H9 (cell line): ENCODE measurements around the gene MTLN. TPM values are rescaled to one million over a fixed set of nuclear protein-coding genes. Genes with fewer than 3 reads are reported as not detected.
"Not testable (repeated sequence)": the region's sequence is repeated elsewhere in the genome, so short reads cannot be mapped to it uniquely, and the experiment has no call there.

ENCODE experiments used
- DNase-seq: peaks from one replicate; pipeline ENCODE4 v3.0.0-alpha.2; 2017
- H2AFZ ChIP-seq: one replicate; pipeline ENCODE4 v1.6.1; 2013; ENCODE audit warnings: mild to moderate bottlenecking, low read length, control low read depth, moderate library complexity
- H2AK5ac ChIP-seq: 2 replicates; pipeline ENCODE4 v1.6.1; 2013; ENCODE audit warnings: low read length, control low read depth, mixed read lengths; ENCODE audit not compliant: insufficient read length
- H2BK120ac ChIP-seq: one replicate; pipeline ENCODE4 v1.6.1; 2013; ENCODE audit warnings: low read depth, mild to moderate bottlenecking, low read length, control low read depth, inconsistent platforms; ENCODE audit not compliant: poor library complexity, severe bottlenecking
- H2BK12ac ChIP-seq: 2 replicates; pipeline ENCODE4 v1.6.1; 2013; ENCODE audit warnings: low read length, control low read depth, mixed read lengths, low read depth; ENCODE audit not compliant: insufficient read length
- H2BK15ac ChIP-seq: 2 replicates; pipeline ENCODE4 v1.6.1; 2013; ENCODE audit warnings: low read depth, low read length, control low read depth
- H2BK20ac ChIP-seq: one replicate; pipeline ENCODE4 v1.6.1; 2013; ENCODE audit warnings: low read depth, mild to moderate bottlenecking, low read length, control low read depth, inconsistent platforms; ENCODE audit not compliant: poor library complexity, severe bottlenecking
- H2BK5ac ChIP-seq: 2 replicates; pipeline ENCODE4 v1.6.1; 2013; ENCODE audit warnings: low read length, control low read depth, mixed read lengths; ENCODE audit not compliant: insufficient read length
- H3K14ac ChIP-seq: 2 replicates; pipeline ENCODE4 v1.6.1; 2013; ENCODE audit warnings: low read length, control low read depth; ENCODE audit not compliant: insufficient read depth
- H3K18ac ChIP-seq: 2 replicates; pipeline ENCODE4 v1.6.1; 2013; ENCODE audit warnings: low read depth, mild to moderate bottlenecking, mixed read lengths, low read length, control low read depth; ENCODE audit not compliant: insufficient read length
- H3K23ac ChIP-seq: 2 replicates; pipeline ENCODE4 v1.6.1; 2013; ENCODE audit warnings: low read length, control low read depth, mixed read lengths, low read depth; ENCODE audit not compliant: insufficient read length
- H3K23me2 ChIP-seq: 2 replicates; pipeline ENCODE4 v1.6.1; 2013; ENCODE audit warnings: low read depth, mild to moderate bottlenecking, mixed read lengths, low read length, control low read depth; ENCODE audit not compliant: insufficient read length, poor library complexity, severe bottlenecking
- H3K27ac ChIP-seq: 2 replicates; pipeline ENCODE4 v1.5.1; 2013; ENCODE audit warnings: low read length, control low read depth, mixed read lengths, low read depth; ENCODE audit not compliant: insufficient read length
- H3K27me3 ChIP-seq: 2 replicates; pipeline ENCODE4 v1.6.1; 2013; ENCODE audit warnings: low read length, control low read depth, inconsistent platforms; ENCODE audit not compliant: insufficient read depth
- H3K4ac ChIP-seq: 2 replicates; pipeline ENCODE4 v1.6.1; 2013; ENCODE audit warnings: low read depth, mild to moderate bottlenecking, control low read depth, inconsistent platforms, low read length, moderate library complexity
- H3K4me1 ChIP-seq: 2 replicates; pipeline ENCODE4 v1.6.1; 2013; ENCODE audit warnings: low read length, control low read depth, inconsistent platforms; ENCODE audit not compliant: insufficient read depth
- H3K4me2 ChIP-seq: 2 replicates; pipeline ENCODE4 v1.6.1; 2013; ENCODE audit warnings: low read length, control low read depth, mixed read lengths; ENCODE audit not compliant: insufficient read length, insufficient read depth
- H3K56ac ChIP-seq: 2 replicates; pipeline ENCODE4 v1.6.1; 2013; ENCODE audit warnings: low read depth, mild to moderate bottlenecking, mixed read lengths, low read length, control low read depth; ENCODE audit not compliant: insufficient read length
- H3K79me1 ChIP-seq: 2 replicates; pipeline ENCODE4 v1.6.1; 2013; ENCODE audit warnings: low read depth, mild to moderate bottlenecking, moderate library complexity, low read length, control low read depth, inconsistent platforms; ENCODE audit not compliant: insufficient read depth, poor library complexity, severe bottlenecking
- H3K79me2 ChIP-seq: 2 replicates; pipeline ENCODE4 v1.6.1; 2013; ENCODE audit warnings: low read length, control low read depth, inconsistent platforms; ENCODE audit not compliant: insufficient read depth
- H3K9ac ChIP-seq: 2 replicates; pipeline ENCODE4 v1.6.1; 2013; ENCODE audit warnings: low read length, control low read depth, mixed read lengths; ENCODE audit not compliant: insufficient read length; ENCODE audit errors: extremely low read depth
- H3K9me3 ChIP-seq: one replicate; pipeline ENCODE4 v1.6.1; 2013; ENCODE audit warnings: low read depth, low read length, inconsistent platforms; ENCODE audit not compliant: control insufficient read depth
- H3T11ph ChIP-seq: one replicate; pipeline ENCODE4 v1.6.1; 2013; ENCODE audit warnings: mild to moderate bottlenecking, low read length, control low read depth, inconsistent platforms
- H4K20me1 ChIP-seq: one replicate; pipeline ENCODE4 v1.6.1; 2013; ENCODE audit not compliant: control insufficient read depth, insufficient read length, insufficient read depth
- H4K5ac ChIP-seq: 2 replicates; pipeline ENCODE4 v1.6.1; 2013; ENCODE audit warnings: low read depth, mild to moderate bottlenecking, mixed read lengths, low read length, control low read depth; ENCODE audit not compliant: insufficient read length
- H4K8ac ChIP-seq: replicated peaks from 2 replicates; pipeline ENCODE4 v1.6.1; 2013; ENCODE audit warnings: low read length, control low read depth, mixed read lengths, low read depth; ENCODE audit not compliant: insufficient read length
- H4K91ac ChIP-seq: 2 replicates; pipeline ENCODE4 v1.6.1; 2013; ENCODE audit warnings: low read depth, mild to moderate bottlenecking, moderate library complexity, mixed read lengths, low read length, control low read depth; ENCODE audit not compliant: insufficient read length
- H3K27ac Mint-ChIP-seq, 3 experiments: 2 replicates in 2 of 3; 3 replicates in 1 of 3; pipeline ENCODE4 v1.8.0; 2020 to 2021; ENCODE audit warnings: mixed read lengths in 3 of 3, mild to moderate bottlenecking in 1 of 3, moderate library complexity in 1 of 3
- H3K27me3 Mint-ChIP-seq: 2 replicates; pipeline ENCODE4 v1.8.0; 2021; ENCODE audit warnings: low read depth, mild to moderate bottlenecking, moderate library complexity, mixed read lengths
- H3K36me3 Mint-ChIP-seq, 3 experiments: 2 replicates in 2 of 3; 3 replicates in 1 of 3; pipeline ENCODE4 v1.8.0; 2020 to 2021; ENCODE audit warnings: low read depth in 3 of 3, mixed read lengths in 3 of 3; ENCODE audit not compliant: insufficient read depth in 1 of 3
- H3K4me1 Mint-ChIP-seq, 2 experiments: 2 replicates each; pipeline ENCODE4 v1.8.0; 2020; ENCODE audit warnings: mixed read lengths in 2 of 2
- H3K4me3 Mint-ChIP-seq, 2 experiments: 2 replicates in 1 of 2; 3 replicates in 1 of 2; pipeline ENCODE4 v1.8.0; 2020 to 2021; ENCODE audit warnings: mild to moderate bottlenecking in 2 of 2, mixed read lengths in 2 of 2, moderate library complexity in 1 of 2
- H3K9me3 Mint-ChIP-seq, 2 experiments: 2 replicates in 1 of 2; 3 replicates in 1 of 2; pipeline ENCODE4 v1.8.0; 2020; ENCODE audit warnings: mild to moderate bottlenecking in 2 of 2, mixed read lengths in 2 of 2, moderate library complexity in 1 of 2
- CTCF ChIP-seq: fragments of 200-600 bp; sonication (generic); conservative IDR thresholded peaks from 3 replicates; pipeline ENCODE4 v1.8.0; 2021; ENCODE audit warnings: antibody characterized with exemption, mild to moderate bottlenecking
- WGBS: extraction: QIAGEN DNeasy Blood & Tissue Kit; methylation state at CpG from one replicate; pipeline ENCODE4 v1.1.7; 2013; ENCODE audit warnings: missing lambda C conversion rate, low lambda C conversion rate, mixed read lengths; ENCODE audit not compliant: insufficient read length; ENCODE audit errors: extremely low coverage; 5-methylcytosine and 5-hydroxymethylcytosine counted together
- total RNA-seq: library from RNA; stranded (reverse); gene quantifications from 2 replicates; pipeline ENCODE4 v1.2.1, GENCODE V29; 2021

The MTLN gene
- total RNA-seq, 1 experiment from 2014 or later: 16.3 TPM

- Mint-ChIP-seq H3K4me1 (no peaks in the 10 kb centered on the region), H3K4me3 (no peak overlapping the region), H3K36me3 (no peaks in the 10 kb centered on the region), H3K27ac (no peak overlapping the region), H3K27me3 (peaks cover 10% of the 10 kb centered on the region), H3K9me3 (no peaks in the 10 kb centered on the region)
- no peak overlapping the region for H4K8ac ChIP-seq
- no peak overlapping the region for H2BK12ac ChIP-seq
- H2BK20ac ChIP-seq: no peak overlapping the region
- H2AK5ac ChIP-seq: no peak overlapping the region
- H3K14ac ChIP-seq: no peak overlapping the region
- H4K91ac ChIP-seq: no peak overlapping the region
- H3K23ac ChIP-seq: no peak overlapping the region
- H2BK5ac ChIP-seq: no peak overlapping the region
- no peaks in the 10 kb centered on the region for H3K9me3 ChIP-seq
- H4K5ac ChIP-seq: no peak overlapping the region
- no peak overlapping the region for H3K56ac ChIP-seq
- H4K20me1 ChIP-seq: no peaks in the 10 kb centered on the region
- no peak overlapping the region for H2BK120ac ChIP-seq
- no peak overlapping the region for H2AFZ ChIP-seq
- TF ChIP-seq CTCF: no peak
- no peak overlapping the region for H3K4ac ChIP-seq
- H2BK15ac ChIP-seq: no peak overlapping the region
- DNase-seq: no peak
- no peak overlapping the region for H3K9ac ChIP-seq
- H3K79me2 ChIP-seq: no peaks in the 10 kb centered on the region
- H3K79me1 ChIP-seq: no peaks in the 10 kb centered on the region
- H3T11ph ChIP-seq: no peak overlapping the region
- no CpG with 5 or more reads among the region's 4 CpGs for WGBS
- H3K4me2 ChIP-seq: no peak overlapping the region
- no peak overlapping the region for H3K27ac ChIP-seq
- H3K18ac ChIP-seq: no peak overlapping the region
- H3K4me1 ChIP-seq: no peaks in the 10 kb centered on the region
- H3K27me3 ChIP-seq: no peaks in the 10 kb centered on the region
- no peaks in the 10 kb centered on the region for H3K23me2 ChIP-seq
Observed at GRCh38 chr2:110197452-110197851, 14.9 kb downstream of the MTLN start.

DNA sequence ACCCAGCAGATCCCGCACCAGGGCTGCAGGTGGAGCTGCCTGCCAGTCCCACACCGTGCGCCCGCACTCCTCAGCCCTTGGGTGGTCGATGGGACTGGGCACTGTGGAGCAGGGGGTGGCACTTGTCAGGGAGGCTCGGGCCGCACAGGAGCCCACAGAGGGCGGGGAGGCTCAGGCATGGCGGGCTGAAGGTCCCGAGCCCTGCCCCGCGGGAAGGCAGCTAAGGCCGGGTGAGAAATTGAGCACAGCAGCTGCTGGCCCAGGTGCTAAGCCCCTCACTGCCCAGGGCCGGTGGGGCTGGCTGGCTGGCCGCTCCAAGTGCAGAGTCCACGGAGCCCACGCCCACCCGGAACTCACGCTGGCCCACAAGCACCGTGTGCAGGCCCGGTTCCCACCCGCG, 22.2 kb downstream of the MTLN start:
- H3K9ac ChIP-seq, H2BK20ac ChIP-seq, H4K91ac ChIP-seq, H2BK15ac ChIP-seq, H3K4me1 Mint-ChIP-seq, DNase-seq, H2AK5ac ChIP-seq, H3K4me1 ChIP-seq, H3K79me1 ChIP-seq, H2BK5ac ChIP-seq, H3T11ph ChIP-seq, H3K56ac ChIP-seq, H4K20me1 ChIP-seq, H4K5ac ChIP-seq, H3K14ac ChIP-seq, H3K79me2 ChIP-seq, H3K27ac Mint-ChIP-seq, H4K8ac ChIP-seq, H2BK12ac ChIP-seq, H3K4me2 ChIP-seq, H3K4me3 Mint-ChIP-seq, H2AFZ ChIP-seq, H2BK120ac ChIP-seq, H3K23ac ChIP-seq, H3K4ac ChIP-seq, H3K18ac ChIP-seq, H3K27me3 ChIP-seq, H3K9me3 ChIP-seq, H3K27ac ChIP-seq, H3K23me2 ChIP-seq: not testable (repeated sequence)
- Mint-ChIP-seq H3K36me3 (peaks cover 14 to 17% (median 17%) of the 10 kb centered on the region in 3 experiments; a peak in 6 of 7 replicates), H3K9me3 (peaks cover 19 to 37% of the 10 kb centered on the region in 2 experiments; a peak in 4 of 5 replicates), H3K27me3 (peaks cover 11% of the 10 kb centered on the region)
- no CpG with 5 or more reads among the region's 23 CpGs for WGBS
